GM12874 (cell line): ENCODE results near the gene TSPAN13.

Experiments used
- TF ChIP-seq, protein P1 (sequence below): IDR thresholded peaks from 2 replicates; pipeline ENCODE4 v1.5.1; 2011; ENCODE audit warnings: low read depth, mild to moderate bottlenecking, control low read depth, low read length, moderate library complexity; ENCODE audit not compliant: insufficient read depth

Gene TSPAN13

DNA sequence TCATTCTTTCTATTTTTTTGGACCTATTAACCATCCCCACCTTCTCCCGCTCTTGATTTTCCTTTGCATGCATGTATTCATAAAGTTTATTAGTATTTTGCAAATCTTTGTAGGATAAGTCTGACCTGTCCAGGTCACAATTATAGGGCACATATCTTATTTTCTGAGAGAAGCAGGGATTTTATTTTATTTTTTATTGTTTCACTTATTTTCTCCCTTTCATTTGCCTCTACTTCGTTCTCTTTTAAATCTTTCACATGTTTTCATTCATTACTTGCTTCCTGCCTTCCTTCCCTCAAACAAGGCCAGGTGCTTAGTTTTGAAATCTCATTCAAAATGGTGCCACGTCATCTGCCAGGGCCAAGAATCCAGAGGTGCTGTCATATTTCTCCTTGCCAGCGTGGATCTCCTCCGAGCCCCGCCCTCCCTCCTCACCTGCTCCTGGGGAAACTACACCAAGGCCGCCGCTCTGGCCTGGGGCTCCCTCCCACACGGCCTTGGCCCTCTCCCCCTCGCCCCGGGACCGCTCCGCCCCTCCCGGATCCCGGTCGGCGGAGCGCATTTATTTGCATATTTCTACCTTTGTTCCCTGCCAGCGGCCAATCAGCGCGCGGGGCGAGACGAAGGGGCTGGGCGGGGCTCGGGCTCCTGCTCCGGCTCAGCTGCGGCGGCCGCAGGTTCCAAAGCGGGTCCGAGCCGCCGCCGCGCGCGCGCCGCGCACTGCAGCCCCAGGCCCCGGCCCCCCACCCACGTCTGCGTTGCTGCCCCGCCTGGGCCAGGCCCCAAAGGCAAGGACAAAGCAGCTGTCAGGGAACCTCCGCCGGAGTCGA, at the start of gene TSPAN13:
Gene TSPAN13 (plus strand): TSS at position 654 of the 830 bp plus-strand sequence. CDS start 213 bp downstream, outside the sequence.
- TF ChIP-seq, protein P1, sequence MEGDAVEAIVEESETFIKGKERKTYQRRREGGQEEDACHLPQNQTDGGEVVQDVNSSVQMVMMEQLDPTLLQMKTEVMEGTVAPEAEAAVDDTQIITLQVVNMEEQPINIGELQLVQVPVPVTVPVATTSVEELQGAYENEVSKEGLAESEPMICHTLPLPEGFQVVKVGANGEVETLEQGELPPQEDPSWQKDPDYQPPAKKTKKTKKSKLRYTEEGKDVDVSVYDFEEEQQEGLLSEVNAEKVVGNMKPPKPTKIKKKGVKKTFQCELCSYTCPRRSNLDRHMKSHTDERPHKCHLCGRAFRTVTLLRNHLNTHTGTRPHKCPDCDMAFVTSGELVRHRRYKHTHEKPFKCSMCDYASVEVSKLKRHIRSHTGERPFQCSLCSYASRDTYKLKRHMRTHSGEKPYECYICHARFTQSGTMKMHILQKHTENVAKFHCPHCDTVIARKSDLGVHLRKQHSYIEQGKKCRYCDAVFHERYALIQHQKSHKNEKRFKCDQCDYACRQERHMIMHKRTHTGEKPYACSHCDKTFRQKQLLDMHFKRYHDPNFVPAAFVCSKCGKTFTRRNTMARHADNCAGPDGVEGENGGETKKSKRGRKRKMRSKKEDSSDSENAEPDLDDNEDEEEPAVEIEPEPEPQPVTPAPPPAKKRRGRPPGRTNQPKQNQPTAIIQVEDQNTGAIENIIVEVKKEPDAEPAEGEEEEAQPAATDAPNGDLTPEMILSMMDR = no peak

DNA sequence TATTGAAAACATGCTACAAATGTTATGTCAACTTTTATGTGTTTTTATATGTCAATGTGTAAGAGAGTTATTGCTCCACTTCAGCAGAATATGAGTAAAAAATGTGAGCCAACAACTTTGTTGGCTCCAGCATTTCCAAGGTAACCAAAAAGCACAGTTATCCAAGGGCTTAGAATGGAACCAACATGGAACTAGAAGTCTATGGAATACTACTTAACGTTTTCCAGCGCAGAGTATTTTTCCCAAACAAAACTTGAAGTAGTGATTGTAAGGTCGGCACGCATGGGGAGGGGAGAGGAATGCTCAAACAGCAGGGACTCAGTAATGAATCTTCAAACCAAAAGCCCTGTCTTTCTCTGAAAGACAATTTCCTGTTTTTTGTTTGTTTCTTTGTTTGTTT, 45.0 kb upstream of the TSPAN13 start:
- TF ChIP-seq, protein P1 = no peak

DNA sequence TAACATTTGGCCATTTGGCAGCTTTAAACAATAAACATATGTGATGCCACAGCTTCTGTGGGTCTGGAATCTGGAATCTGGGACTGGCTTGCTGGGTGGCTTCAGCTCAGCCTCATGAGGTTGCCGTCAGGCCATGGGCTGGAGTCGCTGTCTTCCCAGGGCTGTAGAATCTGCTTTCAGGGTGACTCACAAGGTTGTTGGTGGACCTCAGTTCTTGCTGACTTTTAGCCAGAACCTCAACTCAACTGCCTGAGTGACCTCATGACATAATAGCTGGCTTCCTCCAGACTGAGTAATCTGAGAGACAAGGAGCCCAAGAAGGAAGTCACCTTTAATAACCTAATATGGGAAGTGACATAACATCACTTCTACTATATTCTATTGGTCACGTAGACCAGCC, 44.6 kb upstream of the TSPAN13 start:
- TF ChIP-seq, protein P1 = no peak

DNA sequence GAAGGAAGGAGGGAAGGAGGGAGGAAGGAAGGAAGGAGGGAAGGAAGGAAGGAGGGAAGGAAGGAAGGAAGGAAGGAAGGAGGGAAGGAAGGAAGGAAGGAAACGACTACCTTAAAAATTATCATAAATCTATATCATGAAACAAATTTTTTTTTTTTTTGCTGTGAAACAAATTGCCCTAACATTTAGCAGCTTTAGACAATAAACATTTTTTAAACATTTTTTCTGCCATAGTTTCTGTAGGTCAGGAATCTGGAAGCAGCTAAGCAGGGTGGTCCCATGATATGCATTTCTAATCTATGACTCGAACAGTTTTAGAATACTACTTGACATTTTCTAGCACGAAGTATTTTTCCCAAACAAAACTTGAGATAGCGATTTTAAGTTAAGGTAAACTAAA, 42.9 kb upstream of the TSPAN13 start:
- TF ChIP-seq, protein P1 = no peak

DNA sequence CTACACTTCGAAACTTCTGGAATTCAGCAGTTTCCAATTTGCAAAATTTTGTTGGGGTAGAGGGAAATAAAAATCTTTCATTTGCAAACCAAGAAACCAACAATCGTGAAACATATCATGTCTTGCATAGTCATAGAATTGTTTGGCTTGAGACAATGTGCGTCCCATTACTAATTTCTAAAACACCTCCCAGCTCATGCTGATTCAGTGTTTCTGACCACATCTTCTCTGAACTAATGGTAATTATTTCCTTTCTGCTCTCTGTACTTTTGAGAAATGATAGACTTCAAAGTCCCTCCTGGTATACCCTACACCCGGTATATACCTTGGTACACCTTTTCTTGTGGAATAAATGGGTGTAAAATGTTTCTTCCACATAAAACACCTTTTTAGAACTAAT, 41.8 kb upstream of the TSPAN13 start:
- TF ChIP-seq, protein P1 = no peak

DNA sequence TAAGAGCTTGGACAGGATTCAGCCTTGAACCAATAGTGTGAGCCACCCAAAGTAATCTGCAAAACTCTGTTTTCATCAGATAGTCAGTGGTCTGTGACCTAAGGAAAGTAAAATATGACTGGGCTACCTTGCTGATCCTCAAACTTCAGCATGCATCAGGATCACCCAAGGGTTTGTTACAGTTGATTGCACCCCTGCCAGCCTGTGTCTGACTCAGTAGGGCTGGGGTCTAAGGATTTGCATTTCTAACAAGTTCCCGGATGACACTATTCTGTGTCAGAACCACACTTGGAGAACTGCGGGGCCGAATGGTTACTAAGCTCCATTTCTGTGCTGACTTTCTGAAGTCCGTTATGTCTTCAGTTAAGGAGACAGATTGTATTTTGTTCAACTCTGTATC, 40.6 kb upstream of the TSPAN13 start:
- TF ChIP-seq, protein P1 = no peak

DNA sequence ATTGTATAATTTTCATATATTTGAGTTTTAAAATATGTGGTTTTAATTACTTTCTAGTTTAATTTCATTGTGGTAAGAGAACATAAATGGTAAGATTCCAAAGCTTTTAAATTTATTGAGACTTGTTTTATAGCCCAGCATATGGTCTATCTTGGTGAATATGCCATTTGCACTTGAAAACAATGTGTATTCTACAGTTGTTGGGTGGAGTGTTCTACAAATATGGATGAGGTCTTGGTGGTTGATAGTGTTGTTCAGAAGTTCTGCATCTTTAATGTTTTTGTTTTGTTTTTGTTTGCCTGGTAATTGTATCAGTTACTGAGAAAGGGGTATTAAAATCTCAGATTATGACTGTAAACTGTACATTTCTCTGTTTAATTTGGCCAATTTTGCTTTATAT, 37.6 kb upstream of the TSPAN13 start:
- TF ChIP-seq, protein P1 = no peak
